Hepatocyte (in vitro differentiated cells): ENCODE measurements around the gene NPIPB2. TPM values are rescaled to one million over a fixed set of nuclear protein-coding genes. Genes with fewer than 3 reads are reported as not detected.

Experiments used
- DNase-seq: peaks from one replicate; pipeline ENCODE4 v3.0.0-alpha.2; 2016; ENCODE audit warnings: low spot score
- H2AFZ ChIP-seq: fragments of 200-600 bp; sonication (generic); 2 replicates; pipeline ENCODE4 v1.6.0; 2016; ENCODE audit warnings: antibody characterized with exemption, mild to moderate bottlenecking
- H3K27ac ChIP-seq: fragments of 200-600 bp; sonication (generic); 2 replicates; pipeline ENCODE4 v1.5.1; 2016; ENCODE audit warnings: mild to moderate bottlenecking
- H3K27me3 ChIP-seq: fragments of 200-600 bp; sonication (generic); 2 replicates; pipeline ENCODE4 v1.6.1; 2016
- H3K36me3 ChIP-seq: fragments of 200-600 bp; sonication (generic); replicated peaks from 2 replicates; pipeline ENCODE4 v1.5.1; 2016; ENCODE audit warnings: low read depth; ENCODE audit not compliant: insufficient read depth
- H3K4me1 ChIP-seq: fragments of 200-600 bp; sonication (generic); 2 replicates; pipeline ENCODE4 v1.5.1; 2016; ENCODE audit warnings: mild to moderate bottlenecking, moderate library complexity; ENCODE audit not compliant: insufficient read depth
- H3K4me2 ChIP-seq: fragments of 200-600 bp; sonication (generic); 2 replicates; pipeline ENCODE4 v1.6.0; 2016
- H3K4me3 ChIP-seq: fragments of 200-600 bp; sonication (generic); 2 replicates; pipeline ENCODE4 v1.5.1; 2016; ENCODE audit warnings: mild to moderate bottlenecking
- H3K79me2 ChIP-seq: fragments of 200-600 bp; sonication (generic); 2 replicates; pipeline ENCODE4 v1.6.0; 2017; ENCODE audit warnings: mild to moderate bottlenecking
- H3K9me2 ChIP-seq: fragments of 200-600 bp; sonication (generic); replicated peaks from 2 replicates; pipeline ENCODE4 v1.6.0; 2017; ENCODE audit warnings: mild to moderate bottlenecking; ENCODE audit not compliant: insufficient read depth
- H3K9me3 ChIP-seq: fragments of 200-600 bp; sonication (generic); 2 replicates; pipeline ENCODE4 v1.5.1; 2016; ENCODE audit warnings: low read depth, mild to moderate bottlenecking
- H4K20me1 ChIP-seq: fragments of 200-600 bp; sonication (generic); 2 replicates; pipeline ENCODE4 v1.6.0; 2016; ENCODE audit warnings: mild to moderate bottlenecking; ENCODE audit not compliant: insufficient read depth, poor library complexity, severe bottlenecking
- CTCF ChIP-seq: fragments of 200-600 bp; sonication (generic); IDR thresholded peaks from 2 replicates; pipeline ENCODE4 v1.5.1; 2016; ENCODE audit warnings: antibody characterized with exemption, mild to moderate bottlenecking; ENCODE audit not compliant: poor library complexity
- EZH2 ChIP-seq: fragments of 200-600 bp; sonication (generic); IDR thresholded peaks from 2 replicates; pipeline ENCODE4 v1.6.1; 2016; ENCODE audit warnings: antibody characterized with exemption, mild to moderate bottlenecking, borderline replicate concordance
- EZH2phosphoT487 ChIP-seq: fragments of 200-600 bp; sonication (generic); IDR thresholded peaks from one replicate; pipeline ENCODE4 v1.6.1; 2018; ENCODE audit warnings: antibody characterized with exemption, mild to moderate bottlenecking, low read depth, moderate library complexity; ENCODE audit not compliant: unreplicated experiment, severe bottlenecking
- WGBS: methylation state at CpG from one replicate; pipeline ENCODE4 v1.1.6; 2016; ENCODE audit warnings: low lambda C conversion rate; ENCODE audit errors: missing lambda C conversion rate; 5-methylcytosine and 5-hydroxymethylcytosine counted together
- polyA plus RNA-seq: library from polyadenylated mRNA; unstranded; fragments of >200 nt; fragmentation: Nextera tagmentation; extraction: Ambion mirVana; gene quantifications from 2 replicates; pipeline ENCODE4 v1.2.1, GENCODE V29; 2016
- total RNA-seq: library from RNA; depleted of rRNA; stranded (reverse); fragments of >200 nt; gene quantifications from 2 replicates; pipeline ENCODE4 v1.2.3, GENCODE V29; 2014

NPIPB2 gene
- total and polyA plus RNA-seq, 2 experiments from 2014 or later = 5.8 to 12.2 TPM

GRCh38 chr16:11903906-11904305 is 37.9 kb downstream of the NPIPB2 start:
- Histone ChIP-seq H3K27me3 (no peaks in the 10 kb centered on the region), H3K9me2 (no peaks in the 10 kb centered on the region), H3K27ac (no peak overlapping the region), H3K79me2 (peaks cover 96% of the 10 kb centered on the region), H3K36me3 (no peaks in the 10 kb centered on the region), H2AFZ (no peak overlapping the region), H3K4me1 (no peaks in the 10 kb centered on the region), H3K4me2 (no peak overlapping the region), H3K4me3 (no peak overlapping the region), H3K9me3 (no peaks in the 10 kb centered on the region), H4K20me1 (peaks cover 91% of the 10 kb centered on the region)
- no peak for DNase-seq
- WGBS = over 99% methylated on average over 6 of the region's 6 CpGs
- TF ChIP-seq CTCF (no peak), EZH2phosphoT487 (no peak), EZH2 (no peak)

- Histone ChIP-seq H4K20me1 (peaks cover 87% of the 10 kb centered on the region), H3K9me3 (no peaks in the 10 kb centered on the region), H3K4me1 (no peaks in the 10 kb centered on the region), H3K4me3 (no peak overlapping the region), H3K36me3 (no peaks in the 10 kb centered on the region), H2AFZ (no peak overlapping the region), H3K9me2 (no peaks in the 10 kb centered on the region), H3K27ac (no peak overlapping the region), H3K27me3 (no peaks in the 10 kb centered on the region), H3K4me2 (no peak overlapping the region), H3K79me2 (peaks cover 96% of the 10 kb centered on the region)
- 89% methylated on average over 3 of the region's 3 CpGs for WGBS
- TF ChIP-seq EZH2 = no peak
- no peak for TF ChIP-seq EZH2phosphoT487
- TF ChIP-seq CTCF = no peak
- no peak for DNase-seq
These were observed 40.8 kb downstream of the NPIPB2 start for GRCh38 chr16:11901091-11901490.

GRCh38 chr16:11896486-11897176 is 45.2 kb downstream of the NPIPB2 start:
- Histone ChIP-seq H3K9me2 (no peaks in the 10 kb centered on the region), H3K4me1 (no peaks in the 10 kb centered on the region), H2AFZ (no peak overlapping the region), H3K4me3 (no peak overlapping the region), H4K20me1 (peaks cover 49% of the 10 kb centered on the region), H3K79me2 (peaks cover 84% of the 10 kb centered on the region), H3K36me3 (no peaks in the 10 kb centered on the region), H3K4me2 (no peak overlapping the region), H3K9me3 (no peaks in the 10 kb centered on the region), H3K27ac (no peak overlapping the region), H3K27me3 (no peaks in the 10 kb centered on the region)
- DNase-seq = no peak
- no peak for TF ChIP-seq EZH2phosphoT487
- TF ChIP-seq EZH2 = no peak
- no peak for TF ChIP-seq CTCF
- 91% methylated on average over 5 of the region's 5 CpGs for WGBS
